OCI-LY7 (cell line): Measurements from ENCODE around the gene TRPM8.

Source experiments
- EZH2phosphoT487 ChIP-seq: fragments of 200-600 bp; sonication (generic); IDR thresholded peaks from 2 replicates; pipeline ENCODE4 v1.6.1; 2018; ENCODE audit warnings: low read depth, borderline replicate concordance, mild to moderate bottlenecking, mixed run types, antibody characterized with exemption, low read length, moderate library complexity, mixed read lengths
- TF ChIP-seq, protein P1 (sequence below): fragments of 200-600 bp; sonication (generic); conservative IDR thresholded peaks from 2 replicates; pipeline ENCODE4 v1.5.1; 2014; ENCODE audit warnings: mild to moderate bottlenecking, antibody characterized with exemption, low read length, moderate library complexity, mixed read lengths

DNA sequence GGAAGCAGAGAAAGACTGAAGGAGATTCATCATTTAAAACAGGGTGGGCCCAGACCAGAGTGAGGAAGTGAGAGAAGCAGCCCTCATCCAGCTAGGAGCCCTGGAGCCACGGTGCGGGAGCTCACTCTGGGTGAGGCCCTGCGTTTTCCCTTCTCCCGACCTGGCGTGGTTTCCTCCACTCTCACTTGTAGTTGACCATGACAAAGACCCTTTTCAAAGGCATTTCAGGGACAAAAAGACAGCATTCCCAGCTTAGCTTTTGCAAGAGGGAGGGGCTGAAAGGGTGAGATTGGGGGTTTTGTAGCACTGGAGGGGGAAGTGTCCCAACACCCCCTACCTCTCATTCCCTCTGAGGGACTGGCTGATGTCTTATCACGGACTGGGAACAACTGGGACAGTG is 56.6 kb downstream of the TRPM8 start:
- TF ChIP-seq, protein P1, sequence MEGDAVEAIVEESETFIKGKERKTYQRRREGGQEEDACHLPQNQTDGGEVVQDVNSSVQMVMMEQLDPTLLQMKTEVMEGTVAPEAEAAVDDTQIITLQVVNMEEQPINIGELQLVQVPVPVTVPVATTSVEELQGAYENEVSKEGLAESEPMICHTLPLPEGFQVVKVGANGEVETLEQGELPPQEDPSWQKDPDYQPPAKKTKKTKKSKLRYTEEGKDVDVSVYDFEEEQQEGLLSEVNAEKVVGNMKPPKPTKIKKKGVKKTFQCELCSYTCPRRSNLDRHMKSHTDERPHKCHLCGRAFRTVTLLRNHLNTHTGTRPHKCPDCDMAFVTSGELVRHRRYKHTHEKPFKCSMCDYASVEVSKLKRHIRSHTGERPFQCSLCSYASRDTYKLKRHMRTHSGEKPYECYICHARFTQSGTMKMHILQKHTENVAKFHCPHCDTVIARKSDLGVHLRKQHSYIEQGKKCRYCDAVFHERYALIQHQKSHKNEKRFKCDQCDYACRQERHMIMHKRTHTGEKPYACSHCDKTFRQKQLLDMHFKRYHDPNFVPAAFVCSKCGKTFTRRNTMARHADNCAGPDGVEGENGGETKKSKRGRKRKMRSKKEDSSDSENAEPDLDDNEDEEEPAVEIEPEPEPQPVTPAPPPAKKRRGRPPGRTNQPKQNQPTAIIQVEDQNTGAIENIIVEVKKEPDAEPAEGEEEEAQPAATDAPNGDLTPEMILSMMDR, result no peak
- TF ChIP-seq EZH2phosphoT487, result no peak
